H9 (cell line): ENCODE results near the gene YWHAQ. TPM values are rescaled to one million over a fixed set of nuclear protein-coding genes. Genes with fewer than 3 reads are reported as not detected.

Experiments used
- DNase-seq: peaks from one replicate; pipeline ENCODE4 v3.0.0-alpha.2; 2017
- H2AFZ ChIP-seq: one replicate; pipeline ENCODE4 v1.6.1; 2013; ENCODE audit warnings: mild to moderate bottlenecking, low read length, control low read depth, moderate library complexity
- H2AK5ac ChIP-seq: 2 replicates; pipeline ENCODE4 v1.6.1; 2013; ENCODE audit warnings: low read length, control low read depth, mixed read lengths; ENCODE audit not compliant: insufficient read length
- H2BK120ac ChIP-seq: one replicate; pipeline ENCODE4 v1.6.1; 2013; ENCODE audit warnings: low read depth, mild to moderate bottlenecking, low read length, control low read depth, inconsistent platforms; ENCODE audit not compliant: poor library complexity, severe bottlenecking
- H2BK12ac ChIP-seq: 2 replicates; pipeline ENCODE4 v1.6.1; 2013; ENCODE audit warnings: low read length, control low read depth, mixed read lengths, low read depth; ENCODE audit not compliant: insufficient read length
- H2BK15ac ChIP-seq: 2 replicates; pipeline ENCODE4 v1.6.1; 2013; ENCODE audit warnings: low read depth, low read length, control low read depth
- H2BK20ac ChIP-seq: one replicate; pipeline ENCODE4 v1.6.1; 2013; ENCODE audit warnings: low read depth, mild to moderate bottlenecking, low read length, control low read depth, inconsistent platforms; ENCODE audit not compliant: poor library complexity, severe bottlenecking
- H2BK5ac ChIP-seq: 2 replicates; pipeline ENCODE4 v1.6.1; 2013; ENCODE audit warnings: low read length, control low read depth, mixed read lengths; ENCODE audit not compliant: insufficient read length
- H3K14ac ChIP-seq: 2 replicates; pipeline ENCODE4 v1.6.1; 2013; ENCODE audit warnings: low read length, control low read depth; ENCODE audit not compliant: insufficient read depth
- H3K18ac ChIP-seq: 2 replicates; pipeline ENCODE4 v1.6.1; 2013; ENCODE audit warnings: low read depth, mild to moderate bottlenecking, mixed read lengths, low read length, control low read depth; ENCODE audit not compliant: insufficient read length
- H3K23ac ChIP-seq: 2 replicates; pipeline ENCODE4 v1.6.1; 2013; ENCODE audit warnings: low read length, control low read depth, mixed read lengths, low read depth; ENCODE audit not compliant: insufficient read length
- H3K23me2 ChIP-seq: 2 replicates; pipeline ENCODE4 v1.6.1; 2013; ENCODE audit warnings: low read depth, mild to moderate bottlenecking, mixed read lengths, low read length, control low read depth; ENCODE audit not compliant: insufficient read length, poor library complexity, severe bottlenecking
- H3K27ac ChIP-seq: 2 replicates; pipeline ENCODE4 v1.5.1; 2013; ENCODE audit warnings: low read length, control low read depth, mixed read lengths, low read depth; ENCODE audit not compliant: insufficient read length
- H3K27me3 ChIP-seq: 2 replicates; pipeline ENCODE4 v1.6.1; 2013; ENCODE audit warnings: low read length, control low read depth, inconsistent platforms; ENCODE audit not compliant: insufficient read depth
- H3K4ac ChIP-seq: 2 replicates; pipeline ENCODE4 v1.6.1; 2013; ENCODE audit warnings: low read depth, mild to moderate bottlenecking, control low read depth, inconsistent platforms, low read length, moderate library complexity
- H3K4me1 ChIP-seq: 2 replicates; pipeline ENCODE4 v1.6.1; 2013; ENCODE audit warnings: low read length, control low read depth, inconsistent platforms; ENCODE audit not compliant: insufficient read depth
- H3K4me2 ChIP-seq: 2 replicates; pipeline ENCODE4 v1.6.1; 2013; ENCODE audit warnings: low read length, control low read depth, mixed read lengths; ENCODE audit not compliant: insufficient read length, insufficient read depth
- H3K56ac ChIP-seq: 2 replicates; pipeline ENCODE4 v1.6.1; 2013; ENCODE audit warnings: low read depth, mild to moderate bottlenecking, mixed read lengths, low read length, control low read depth; ENCODE audit not compliant: insufficient read length
- H3K79me1 ChIP-seq: 2 replicates; pipeline ENCODE4 v1.6.1; 2013; ENCODE audit warnings: low read depth, mild to moderate bottlenecking, moderate library complexity, low read length, control low read depth, inconsistent platforms; ENCODE audit not compliant: insufficient read depth, poor library complexity, severe bottlenecking
- H3K79me2 ChIP-seq: 2 replicates; pipeline ENCODE4 v1.6.1; 2013; ENCODE audit warnings: low read length, control low read depth, inconsistent platforms; ENCODE audit not compliant: insufficient read depth
- H3K9ac ChIP-seq: 2 replicates; pipeline ENCODE4 v1.6.1; 2013; ENCODE audit warnings: low read length, control low read depth, mixed read lengths; ENCODE audit not compliant: insufficient read length; ENCODE audit errors: extremely low read depth
- H3K9me3 ChIP-seq: one replicate; pipeline ENCODE4 v1.6.1; 2013; ENCODE audit warnings: low read depth, low read length, inconsistent platforms; ENCODE audit not compliant: control insufficient read depth
- H3T11ph ChIP-seq: one replicate; pipeline ENCODE4 v1.6.1; 2013; ENCODE audit warnings: mild to moderate bottlenecking, low read length, control low read depth, inconsistent platforms
- H4K20me1 ChIP-seq: one replicate; pipeline ENCODE4 v1.6.1; 2013; ENCODE audit not compliant: control insufficient read depth, insufficient read length, insufficient read depth
- H4K5ac ChIP-seq: 2 replicates; pipeline ENCODE4 v1.6.1; 2013; ENCODE audit warnings: low read depth, mild to moderate bottlenecking, mixed read lengths, low read length, control low read depth; ENCODE audit not compliant: insufficient read length
- H4K8ac ChIP-seq: replicated peaks from 2 replicates; pipeline ENCODE4 v1.6.1; 2013; ENCODE audit warnings: low read length, control low read depth, mixed read lengths, low read depth; ENCODE audit not compliant: insufficient read length
- H4K91ac ChIP-seq: 2 replicates; pipeline ENCODE4 v1.6.1; 2013; ENCODE audit warnings: low read depth, mild to moderate bottlenecking, moderate library complexity, mixed read lengths, low read length, control low read depth; ENCODE audit not compliant: insufficient read length
- H3K27ac Mint-ChIP-seq, 3 experiments: 2 replicates in 2 of 3; 3 replicates in 1 of 3; pipeline ENCODE4 v1.8.0; 2020 to 2021; ENCODE audit warnings: mixed read lengths in 3 of 3, mild to moderate bottlenecking in 1 of 3, moderate library complexity in 1 of 3
- H3K27me3 Mint-ChIP-seq: 2 replicates; pipeline ENCODE4 v1.8.0; 2021; ENCODE audit warnings: low read depth, mild to moderate bottlenecking, moderate library complexity, mixed read lengths
- H3K36me3 Mint-ChIP-seq, 3 experiments: 2 replicates in 2 of 3; 3 replicates in 1 of 3; pipeline ENCODE4 v1.8.0; 2020 to 2021; ENCODE audit warnings: low read depth in 3 of 3, mixed read lengths in 3 of 3; ENCODE audit not compliant: insufficient read depth in 1 of 3
- H3K4me1 Mint-ChIP-seq, 2 experiments: 2 replicates each; pipeline ENCODE4 v1.8.0; 2020; ENCODE audit warnings: mixed read lengths in 2 of 2
- H3K4me3 Mint-ChIP-seq, 2 experiments: 2 replicates in 1 of 2; 3 replicates in 1 of 2; pipeline ENCODE4 v1.8.0; 2020 to 2021; ENCODE audit warnings: mild to moderate bottlenecking in 2 of 2, mixed read lengths in 2 of 2, moderate library complexity in 1 of 2
- H3K9me3 Mint-ChIP-seq, 2 experiments: 2 replicates in 1 of 2; 3 replicates in 1 of 2; pipeline ENCODE4 v1.8.0; 2020; ENCODE audit warnings: mild to moderate bottlenecking in 2 of 2, mixed read lengths in 2 of 2, moderate library complexity in 1 of 2
- CTCF ChIP-seq: fragments of 200-600 bp; sonication (generic); conservative IDR thresholded peaks from 3 replicates; pipeline ENCODE4 v1.8.0; 2021; ENCODE audit warnings: antibody characterized with exemption, mild to moderate bottlenecking
- WGBS: extraction: QIAGEN DNeasy Blood & Tissue Kit; methylation state at CpG from one replicate; pipeline ENCODE4 v1.1.7; 2013; ENCODE audit warnings: missing lambda C conversion rate, low lambda C conversion rate, mixed read lengths; ENCODE audit not compliant: insufficient read length; ENCODE audit errors: extremely low coverage; 5-methylcytosine and 5-hydroxymethylcytosine counted together
- total RNA-seq: library from RNA; stranded (reverse); gene quantifications from 2 replicates; pipeline ENCODE4 v1.2.1, GENCODE V29; 2021

Gene YWHAQ
- total RNA-seq, 1 experiment from 2014 or later, result 374 TPM

- H2AK5ac ChIP-seq, result no peak overlapping the region
- peaks cover 24 to 39% (median 36%) of the 10 kb centered on the region in 3 experiments; a peak in 6 of 7 replicates for H3K36me3 Mint-ChIP-seq
Measured at GRCh38 chr2:9582624-9583023, 48.2 kb downstream of the YWHAQ start.

More at GRCh38 chr2:9582624-9583023, 48.2 kb downstream of the YWHAQ start:
- no peak overlapping the region for H2BK20ac ChIP-seq
- Mint-ChIP-seq H3K4me1 (no peaks in the 10 kb centered on the region), H3K4me3 (no peak overlapping the region), H3K27me3 (peaks cover 1% of the 10 kb centered on the region; the same call in 1 of the 2 replicates), H3K9me3 (no peaks in the 10 kb centered on the region), H3K27ac (no peak overlapping the region)
- no peak overlapping the region for H3K4ac ChIP-seq
- no peak overlapping the region for H3K18ac ChIP-seq
- H4K20me1 ChIP-seq, result no peaks in the 10 kb centered on the region
- H3K23ac ChIP-seq, result no peak overlapping the region
- WGBS, result no CpG with 5 or more reads among the region's 5 CpGs
- no peaks in the 10 kb centered on the region for H3K79me2 ChIP-seq
- no peaks in the 10 kb centered on the region for H3K4me1 ChIP-seq
- no peak overlapping the region for H4K8ac ChIP-seq
- no peak for TF ChIP-seq CTCF
- H2BK120ac ChIP-seq, result no peak overlapping the region
- H3K14ac ChIP-seq, result no peak overlapping the region
- no peak overlapping the region for H3K9ac ChIP-seq
- H3K27me3 ChIP-seq, result no peaks in the 10 kb centered on the region
- no peak overlapping the region for H2BK15ac ChIP-seq
- H4K91ac ChIP-seq, result no peak overlapping the region
- no peak overlapping the region for H2AFZ ChIP-seq
- no peaks in the 10 kb centered on the region for H3K23me2 ChIP-seq
- no peak overlapping the region for H3K56ac ChIP-seq
- DNase-seq, result no peak
- no peak overlapping the region for H3K27ac ChIP-seq
- no peak overlapping the region for H2BK5ac ChIP-seq
- no peak overlapping the region for H3T11ph ChIP-seq
- no peak overlapping the region for H3K4me2 ChIP-seq
- no peaks in the 10 kb centered on the region for H3K9me3 ChIP-seq
- no peak overlapping the region for H4K5ac ChIP-seq
- no peaks in the 10 kb centered on the region for H3K79me1 ChIP-seq
- H2BK12ac ChIP-seq, result no peak overlapping the region
